ENCODE results near the gene ANO10. TPM values are rescaled to one million over a fixed set of nuclear protein-coding genes. Genes with fewer than 3 reads are reported as not detected.
"Not testable (repeated sequence)": the region's sequence is repeated elsewhere in the genome, so short reads cannot be mapped to it uniquely, and the experiment has no call there.

ANO10 gene
- total RNA-seq, 1 experiment from 2014 or later: 26.6 TPM

- ChIA-PET CTCF (no interaction called here), POLR2A (no interaction called here)
- Histone ChIP-seq H3K27ac (ENCODE audit: low read length) (no peak overlapping the region), H3K4me1 (ENCODE audit: control insufficient read depth, insufficient read depth, low read length) (no peaks in the 10 kb centered on the region), H3K9me3 (ENCODE audit: control insufficient read depth, insufficient read depth, low read depth, low read length) (no peaks in the 10 kb centered on the region), H3K27me3 (ENCODE audit: control insufficient read depth, insufficient read depth, low read length) (no peaks in the 10 kb centered on the region), H3K36me3 (ENCODE audit: control insufficient read depth, insufficient read depth, low read length) (no peaks in the 10 kb centered on the region; the same call in 1 of the 2 replicates), H3K4me3 (ENCODE audit: low read depth in 2 of 2, low read length in 2 of 2) (no peak overlapping the region)
- BruUV-seq (replicated peaks): no TSS peak
- ATAC-seq (no peak), DNase-seq (ENCODE audit: low read depth, low spot score) (no peak)
- intact Hi-C loops (cut with micrococcal nuclease; ENCODE audit: unreplicated experiment) (no loop called here), in situ Hi-C loops (cut with HindIII; ENCODE audit: low pct_unique_long_range_greater_than_20kb, low sequenced_read_pairs) (no loop called here)
- TF ChIP-seq SIN3A (IDR thresholded peaks at IDR 0.05; ENCODE audit: borderline replicate concordance, insufficient read depth, low read depth, low read length) (no peak), REST (IDR thresholded peaks at IDR 0.05; ENCODE audit: insufficient read depth in 1 of 2, low read depth in 2 of 2, low read length in 1 of 2) (no peak), TCF7L2 (IDR thresholded peaks at IDR 0.05; ENCODE audit: low read depth, low read length) (no peak), POLR2AphosphoS5 (IDR thresholded peaks at IDR 0.05; ENCODE audit: low read depth, low read length) (no peak)
- TF ChIP-seq, protein P1, sequence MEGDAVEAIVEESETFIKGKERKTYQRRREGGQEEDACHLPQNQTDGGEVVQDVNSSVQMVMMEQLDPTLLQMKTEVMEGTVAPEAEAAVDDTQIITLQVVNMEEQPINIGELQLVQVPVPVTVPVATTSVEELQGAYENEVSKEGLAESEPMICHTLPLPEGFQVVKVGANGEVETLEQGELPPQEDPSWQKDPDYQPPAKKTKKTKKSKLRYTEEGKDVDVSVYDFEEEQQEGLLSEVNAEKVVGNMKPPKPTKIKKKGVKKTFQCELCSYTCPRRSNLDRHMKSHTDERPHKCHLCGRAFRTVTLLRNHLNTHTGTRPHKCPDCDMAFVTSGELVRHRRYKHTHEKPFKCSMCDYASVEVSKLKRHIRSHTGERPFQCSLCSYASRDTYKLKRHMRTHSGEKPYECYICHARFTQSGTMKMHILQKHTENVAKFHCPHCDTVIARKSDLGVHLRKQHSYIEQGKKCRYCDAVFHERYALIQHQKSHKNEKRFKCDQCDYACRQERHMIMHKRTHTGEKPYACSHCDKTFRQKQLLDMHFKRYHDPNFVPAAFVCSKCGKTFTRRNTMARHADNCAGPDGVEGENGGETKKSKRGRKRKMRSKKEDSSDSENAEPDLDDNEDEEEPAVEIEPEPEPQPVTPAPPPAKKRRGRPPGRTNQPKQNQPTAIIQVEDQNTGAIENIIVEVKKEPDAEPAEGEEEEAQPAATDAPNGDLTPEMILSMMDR (IDR thresholded peaks at IDR 0.05): no peak
These were observed 15.5 kb downstream of the ANO10 start for GRCh38 chr3:43606284-43606683.

- H3K27ac ChIP-seq (ENCODE audit: low read length); CTCF ChIA-PET; H3K36me3 ChIP-seq (ENCODE audit: control insufficient read depth, insufficient read depth, low read length); H3K4me1 ChIP-seq (ENCODE audit: control insufficient read depth, insufficient read depth, low read length); BruUV-seq (replicated peaks); H3K9me3 ChIP-seq (ENCODE audit: control insufficient read depth, insufficient read depth, low read depth, low read length); DNase-seq (ENCODE audit: low read depth, low spot score); in situ Hi-C loops (cut with HindIII; ENCODE audit: low pct_unique_long_range_greater_than_20kb, low sequenced_read_pairs); POLR2A ChIA-PET; ATAC-seq; H3K4me3 ChIP-seq (ENCODE audit: low read depth in 2 of 2, low read length in 2 of 2); intact Hi-C loops (cut with micrococcal nuclease; ENCODE audit: unreplicated experiment); H3K27me3 ChIP-seq (ENCODE audit: control insufficient read depth, insufficient read depth, low read length): not testable (repeated sequence)
These were observed 21.9 kb downstream of the ANO10 start for GRCh38 chr3:43599959-43600358.

DNA sequence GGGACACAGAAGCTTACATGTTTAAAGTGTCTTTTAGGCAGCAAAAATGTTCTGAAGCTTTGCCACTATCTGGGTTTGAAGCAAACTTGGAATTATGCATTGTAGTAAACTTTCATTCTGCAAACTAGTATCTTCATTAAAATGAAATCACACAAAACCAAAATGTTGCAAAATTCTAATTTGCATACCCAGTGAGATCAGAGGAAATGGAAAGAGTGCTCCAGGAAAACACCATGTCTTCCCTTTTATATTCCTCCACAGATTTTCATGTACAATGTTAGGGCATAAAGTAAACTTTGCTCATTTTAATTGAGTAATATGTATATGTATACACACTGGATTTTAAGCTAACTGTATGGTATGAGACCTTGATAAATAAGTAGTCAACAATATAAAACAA, 23.9 kb downstream of the ANO10 start:
- no peaks in the 10 kb centered on the region for H3K4me1 ChIP-seq (ENCODE audit: control insufficient read depth, insufficient read depth, low read length)
- CTCF ChIA-PET: no interaction called here
- TF ChIP-seq REST (IDR thresholded peaks at IDR 0.05; ENCODE audit: insufficient read depth in 1 of 2, low read depth in 2 of 2, low read length in 1 of 2) (no peak), SIN3A (IDR thresholded peaks at IDR 0.05; ENCODE audit: borderline replicate concordance, insufficient read depth, low read depth, low read length) (no peak), TCF7L2 (IDR thresholded peaks at IDR 0.05; ENCODE audit: low read depth, low read length) (no peak), POLR2AphosphoS5 (IDR thresholded peaks at IDR 0.05; ENCODE audit: low read depth, low read length) (no peak)
- TF ChIP-seq, protein P1 (IDR thresholded peaks at IDR 0.05): no peak
- POLR2A ChIA-PET: no interaction called here
- BruUV-seq (replicated peaks): no TSS peak
- H3K4me3 ChIP-seq (ENCODE audit: low read depth in 2 of 2, low read length in 2 of 2): no peak overlapping the region
- in situ Hi-C loops (cut with HindIII; ENCODE audit: low pct_unique_long_range_greater_than_20kb, low sequenced_read_pairs) (no loop called here), intact Hi-C loops (cut with micrococcal nuclease; ENCODE audit: unreplicated experiment) (no loop called here)
- no peaks in the 10 kb centered on the region for H3K9me3 ChIP-seq (ENCODE audit: control insufficient read depth, insufficient read depth, low read depth, low read length)
- no peak overlapping the region for H3K27ac ChIP-seq (ENCODE audit: low read length)
- ATAC-seq: no peak
- H3K27me3 ChIP-seq (ENCODE audit: control insufficient read depth, insufficient read depth, low read length): no peaks in the 10 kb centered on the region
- DNase-seq (ENCODE audit: low read depth, low spot score): no peak
- H3K36me3 ChIP-seq (ENCODE audit: control insufficient read depth, insufficient read depth, low read length): no peaks in the 10 kb centered on the region; the same call in 1 of the 2 replicates

- ATAC-seq; CTCF ChIA-PET; H3K27me3 ChIP-seq (ENCODE audit: control insufficient read depth, insufficient read depth, low read length); BruUV-seq (replicated peaks); in situ Hi-C loops (cut with HindIII; ENCODE audit: low pct_unique_long_range_greater_than_20kb, low sequenced_read_pairs); intact Hi-C loops (cut with micrococcal nuclease; ENCODE audit: unreplicated experiment); POLR2A ChIA-PET; DNase-seq (ENCODE audit: low read depth, low spot score); H3K27ac ChIP-seq (ENCODE audit: low read length); H3K9me3 ChIP-seq (ENCODE audit: control insufficient read depth, insufficient read depth, low read depth, low read length); H3K4me3 ChIP-seq (ENCODE audit: low read depth in 2 of 2, low read length in 2 of 2); H3K4me1 ChIP-seq (ENCODE audit: control insufficient read depth, insufficient read depth, low read length); H3K36me3 ChIP-seq (ENCODE audit: control insufficient read depth, insufficient read depth, low read length): not testable (repeated sequence)
These were observed 25.6 kb downstream of the ANO10 start for GRCh38 chr3:43596178-43596577.

All from Panc1 (cell line).